H9 (cell line): ENCODE results near the gene MRPL55. TPM values are rescaled to one million over a fixed set of nuclear protein-coding genes. Genes with fewer than 3 reads are reported as not detected.

Experiments
- DNase-seq: peaks from one replicate; pipeline ENCODE4 v3.0.0-alpha.2; 2017
- H2AFZ ChIP-seq: one replicate; pipeline ENCODE4 v1.6.1; 2013; ENCODE audit warnings: mild to moderate bottlenecking, low read length, control low read depth, moderate library complexity
- H2AK5ac ChIP-seq: 2 replicates; pipeline ENCODE4 v1.6.1; 2013; ENCODE audit warnings: low read length, control low read depth, mixed read lengths; ENCODE audit not compliant: insufficient read length
- H2BK120ac ChIP-seq: one replicate; pipeline ENCODE4 v1.6.1; 2013; ENCODE audit warnings: low read depth, mild to moderate bottlenecking, low read length, control low read depth, inconsistent platforms; ENCODE audit not compliant: poor library complexity, severe bottlenecking
- H2BK12ac ChIP-seq: 2 replicates; pipeline ENCODE4 v1.6.1; 2013; ENCODE audit warnings: low read length, control low read depth, mixed read lengths, low read depth; ENCODE audit not compliant: insufficient read length
- H2BK15ac ChIP-seq: 2 replicates; pipeline ENCODE4 v1.6.1; 2013; ENCODE audit warnings: low read depth, low read length, control low read depth
- H2BK20ac ChIP-seq: one replicate; pipeline ENCODE4 v1.6.1; 2013; ENCODE audit warnings: low read depth, mild to moderate bottlenecking, low read length, control low read depth, inconsistent platforms; ENCODE audit not compliant: poor library complexity, severe bottlenecking
- H2BK5ac ChIP-seq: 2 replicates; pipeline ENCODE4 v1.6.1; 2013; ENCODE audit warnings: low read length, control low read depth, mixed read lengths; ENCODE audit not compliant: insufficient read length
- H3K14ac ChIP-seq: 2 replicates; pipeline ENCODE4 v1.6.1; 2013; ENCODE audit warnings: low read length, control low read depth; ENCODE audit not compliant: insufficient read depth
- H3K18ac ChIP-seq: 2 replicates; pipeline ENCODE4 v1.6.1; 2013; ENCODE audit warnings: low read depth, mild to moderate bottlenecking, mixed read lengths, low read length, control low read depth; ENCODE audit not compliant: insufficient read length
- H3K23ac ChIP-seq: 2 replicates; pipeline ENCODE4 v1.6.1; 2013; ENCODE audit warnings: low read length, control low read depth, mixed read lengths, low read depth; ENCODE audit not compliant: insufficient read length
- H3K23me2 ChIP-seq: 2 replicates; pipeline ENCODE4 v1.6.1; 2013; ENCODE audit warnings: low read depth, mild to moderate bottlenecking, mixed read lengths, low read length, control low read depth; ENCODE audit not compliant: insufficient read length, poor library complexity, severe bottlenecking
- H3K27ac ChIP-seq: 2 replicates; pipeline ENCODE4 v1.5.1; 2013; ENCODE audit warnings: low read length, control low read depth, mixed read lengths, low read depth; ENCODE audit not compliant: insufficient read length
- H3K27me3 ChIP-seq: 2 replicates; pipeline ENCODE4 v1.6.1; 2013; ENCODE audit warnings: low read length, control low read depth, inconsistent platforms; ENCODE audit not compliant: insufficient read depth
- H3K4ac ChIP-seq: 2 replicates; pipeline ENCODE4 v1.6.1; 2013; ENCODE audit warnings: low read depth, mild to moderate bottlenecking, control low read depth, inconsistent platforms, low read length, moderate library complexity
- H3K4me1 ChIP-seq: 2 replicates; pipeline ENCODE4 v1.6.1; 2013; ENCODE audit warnings: low read length, control low read depth, inconsistent platforms; ENCODE audit not compliant: insufficient read depth
- H3K4me2 ChIP-seq: 2 replicates; pipeline ENCODE4 v1.6.1; 2013; ENCODE audit warnings: low read length, control low read depth, mixed read lengths; ENCODE audit not compliant: insufficient read length, insufficient read depth
- H3K56ac ChIP-seq: 2 replicates; pipeline ENCODE4 v1.6.1; 2013; ENCODE audit warnings: low read depth, mild to moderate bottlenecking, mixed read lengths, low read length, control low read depth; ENCODE audit not compliant: insufficient read length
- H3K79me1 ChIP-seq: 2 replicates; pipeline ENCODE4 v1.6.1; 2013; ENCODE audit warnings: low read depth, mild to moderate bottlenecking, moderate library complexity, low read length, control low read depth, inconsistent platforms; ENCODE audit not compliant: insufficient read depth, poor library complexity, severe bottlenecking
- H3K79me2 ChIP-seq: 2 replicates; pipeline ENCODE4 v1.6.1; 2013; ENCODE audit warnings: low read length, control low read depth, inconsistent platforms; ENCODE audit not compliant: insufficient read depth
- H3K9ac ChIP-seq: 2 replicates; pipeline ENCODE4 v1.6.1; 2013; ENCODE audit warnings: low read length, control low read depth, mixed read lengths; ENCODE audit not compliant: insufficient read length; ENCODE audit errors: extremely low read depth
- H3K9me3 ChIP-seq: one replicate; pipeline ENCODE4 v1.6.1; 2013; ENCODE audit warnings: low read depth, low read length, inconsistent platforms; ENCODE audit not compliant: control insufficient read depth
- H3T11ph ChIP-seq: one replicate; pipeline ENCODE4 v1.6.1; 2013; ENCODE audit warnings: mild to moderate bottlenecking, low read length, control low read depth, inconsistent platforms
- H4K20me1 ChIP-seq: one replicate; pipeline ENCODE4 v1.6.1; 2013; ENCODE audit not compliant: control insufficient read depth, insufficient read length, insufficient read depth
- H4K5ac ChIP-seq: 2 replicates; pipeline ENCODE4 v1.6.1; 2013; ENCODE audit warnings: low read depth, mild to moderate bottlenecking, mixed read lengths, low read length, control low read depth; ENCODE audit not compliant: insufficient read length
- H4K8ac ChIP-seq: replicated peaks from 2 replicates; pipeline ENCODE4 v1.6.1; 2013; ENCODE audit warnings: low read length, control low read depth, mixed read lengths, low read depth; ENCODE audit not compliant: insufficient read length
- H4K91ac ChIP-seq: 2 replicates; pipeline ENCODE4 v1.6.1; 2013; ENCODE audit warnings: low read depth, mild to moderate bottlenecking, moderate library complexity, mixed read lengths, low read length, control low read depth; ENCODE audit not compliant: insufficient read length
- H3K27ac Mint-ChIP-seq, 3 experiments: 2 replicates in 2 of 3; 3 replicates in 1 of 3; pipeline ENCODE4 v1.8.0; 2020 to 2021; ENCODE audit warnings: mixed read lengths in 3 of 3, mild to moderate bottlenecking in 1 of 3, moderate library complexity in 1 of 3
- H3K27me3 Mint-ChIP-seq: 2 replicates; pipeline ENCODE4 v1.8.0; 2021; ENCODE audit warnings: low read depth, mild to moderate bottlenecking, moderate library complexity, mixed read lengths
- H3K36me3 Mint-ChIP-seq, 3 experiments: 2 replicates in 2 of 3; 3 replicates in 1 of 3; pipeline ENCODE4 v1.8.0; 2020 to 2021; ENCODE audit warnings: low read depth in 3 of 3, mixed read lengths in 3 of 3; ENCODE audit not compliant: insufficient read depth in 1 of 3
- H3K4me1 Mint-ChIP-seq, 2 experiments: 2 replicates each; pipeline ENCODE4 v1.8.0; 2020; ENCODE audit warnings: mixed read lengths in 2 of 2
- H3K4me3 Mint-ChIP-seq, 2 experiments: 2 replicates in 1 of 2; 3 replicates in 1 of 2; pipeline ENCODE4 v1.8.0; 2020 to 2021; ENCODE audit warnings: mild to moderate bottlenecking in 2 of 2, mixed read lengths in 2 of 2, moderate library complexity in 1 of 2
- H3K9me3 Mint-ChIP-seq, 2 experiments: 2 replicates in 1 of 2; 3 replicates in 1 of 2; pipeline ENCODE4 v1.8.0; 2020; ENCODE audit warnings: mild to moderate bottlenecking in 2 of 2, mixed read lengths in 2 of 2, moderate library complexity in 1 of 2
- CTCF ChIP-seq: fragments of 200-600 bp; sonication (generic); conservative IDR thresholded peaks from 3 replicates; pipeline ENCODE4 v1.8.0; 2021; ENCODE audit warnings: antibody characterized with exemption, mild to moderate bottlenecking
- WGBS: extraction: QIAGEN DNeasy Blood & Tissue Kit; methylation state at CpG from one replicate; pipeline ENCODE4 v1.1.7; 2013; ENCODE audit warnings: missing lambda C conversion rate, low lambda C conversion rate, mixed read lengths; ENCODE audit not compliant: insufficient read length; ENCODE audit errors: extremely low coverage; 5-methylcytosine and 5-hydroxymethylcytosine counted together
- total RNA-seq: library from RNA; stranded (reverse); gene quantifications from 2 replicates; pipeline ENCODE4 v1.2.1, GENCODE V29; 2021

The MRPL55 gene
- total RNA-seq, 1 experiment from 2014 or later: 62.3 TPM

GRCh38 chr1:228101614-228101993 lies 7.5 kb downstream of the MRPL55 start:
- Histone ChIP-seq H3K27me3 (no peaks in the 10 kb centered on the region), H4K91ac (no peak overlapping the region), H3K9me3 (no peaks in the 10 kb centered on the region), H4K8ac (no peak overlapping the region), H3K4me2 (no peak overlapping the region), H3K4ac (no peak overlapping the region), H3T11ph (no peak overlapping the region), H3K56ac (no peak overlapping the region), H3K23me2 (peaks cover 5% of the 10 kb centered on the region), H3K9ac (no peak overlapping the region), H3K27ac (no peak overlapping the region), H2BK20ac (no peak overlapping the region), H3K4me1 (no peaks in the 10 kb centered on the region), H3K23ac (no peak overlapping the region), H2AK5ac (no peak overlapping the region), H4K20me1 (no peaks in the 10 kb centered on the region), H4K5ac (no peak overlapping the region), H3K18ac (no peak overlapping the region), H3K14ac (no peak overlapping the region), H2BK12ac (no peak overlapping the region), H3K79me2 (no peaks in the 10 kb centered on the region), H2BK15ac (no peak overlapping the region), H2BK5ac (no peak overlapping the region), H2BK120ac (no peak overlapping the region), H3K79me1 (no peaks in the 10 kb centered on the region), H2AFZ (no peak overlapping the region)
- H3K4me3 Mint-ChIP-seq: peak overlapping the region; percentile 82 to 95
- H3K36me3 Mint-ChIP-seq: peaks cover 27 to 57% (median 46%) of the 10 kb centered on the region in 3 experiments; a peak in 6 of 7 replicates
- no peak overlapping the region for H3K27ac Mint-ChIP-seq
- no peak for TF ChIP-seq CTCF
- no peaks in the 10 kb centered on the region for H3K9me3 Mint-ChIP-seq
- peaks cover 3% of the 10 kb centered on the region; the same call in 1 of the 2 replicates for H3K27me3 Mint-ChIP-seq
- H3K4me1 Mint-ChIP-seq: peaks cover 11 to 12% of the 10 kb centered on the region in 2 experiments
- WGBS: no CpG with 5 or more reads among the region's 15 CpGs
- DNase-seq: no peak
